ENCODE results near the gene CCDC85C.

GRCh38 chr14:99574099-99574880 is 29.7 kb downstream of the CCDC85C start:
- TF ChIP-seq CTCF (IDR thresholded peaks at IDR 0.05) (no peak), POLR2A (IDR thresholded peaks at IDR 0.05) (no peak)

Measured in testis (tissue), 2 donors.